GM21717 (cell line): ENCODE results near the gene EMILIN1.
"Not testable (repeated sequence)": the region's sequence is repeated elsewhere in the genome, so short reads cannot be mapped to it uniquely, and the experiment has no call there.

ENCODE experiments used
- ATAC-seq: cut with Tn5 transposase; IDR thresholded peaks from one replicate; pipeline ENCODE4 v1.9.1; 2021; ENCODE audit warnings: mild to moderate bottlenecking, moderate library complexity; ENCODE audit not compliant: unreplicated experiment

The EMILIN1 gene

DNA sequence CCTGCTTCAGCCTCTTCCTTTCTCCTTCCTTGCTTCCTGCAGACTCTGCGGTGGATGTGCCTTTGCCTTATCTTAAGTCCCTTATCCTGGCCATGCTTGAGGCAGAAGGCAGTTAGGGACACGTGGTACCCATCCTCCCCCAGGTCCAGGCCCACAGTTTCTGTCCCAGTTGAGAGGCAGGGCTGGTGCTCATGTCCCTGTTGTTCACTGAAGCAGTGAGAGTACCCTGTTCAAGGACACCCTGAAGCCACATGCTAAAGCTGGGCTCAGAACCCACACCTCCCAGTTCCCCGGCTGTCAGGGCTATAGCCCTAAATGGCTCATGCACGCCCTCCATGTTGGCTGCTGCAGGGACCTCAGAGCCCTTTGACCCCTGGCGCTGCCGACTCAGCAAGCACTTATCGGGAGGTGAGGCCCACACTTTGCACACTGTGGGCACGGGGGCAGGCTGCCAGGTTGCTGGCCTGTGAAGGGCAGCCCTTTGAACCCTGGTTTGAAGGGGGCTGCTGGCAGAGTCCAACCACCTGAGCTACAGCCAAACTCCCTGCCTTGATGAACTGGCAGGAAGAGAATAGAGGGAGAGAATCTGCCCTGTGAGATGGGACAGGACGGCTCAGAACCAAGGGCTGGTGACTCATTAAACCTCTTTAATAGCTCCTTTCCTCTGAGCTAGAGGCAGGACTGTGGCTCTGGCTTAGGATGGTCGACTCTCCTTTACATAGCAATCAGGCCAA lies 14.4 kb downstream of the EMILIN1 start:
- ATAC-seq = no peak

DNA sequence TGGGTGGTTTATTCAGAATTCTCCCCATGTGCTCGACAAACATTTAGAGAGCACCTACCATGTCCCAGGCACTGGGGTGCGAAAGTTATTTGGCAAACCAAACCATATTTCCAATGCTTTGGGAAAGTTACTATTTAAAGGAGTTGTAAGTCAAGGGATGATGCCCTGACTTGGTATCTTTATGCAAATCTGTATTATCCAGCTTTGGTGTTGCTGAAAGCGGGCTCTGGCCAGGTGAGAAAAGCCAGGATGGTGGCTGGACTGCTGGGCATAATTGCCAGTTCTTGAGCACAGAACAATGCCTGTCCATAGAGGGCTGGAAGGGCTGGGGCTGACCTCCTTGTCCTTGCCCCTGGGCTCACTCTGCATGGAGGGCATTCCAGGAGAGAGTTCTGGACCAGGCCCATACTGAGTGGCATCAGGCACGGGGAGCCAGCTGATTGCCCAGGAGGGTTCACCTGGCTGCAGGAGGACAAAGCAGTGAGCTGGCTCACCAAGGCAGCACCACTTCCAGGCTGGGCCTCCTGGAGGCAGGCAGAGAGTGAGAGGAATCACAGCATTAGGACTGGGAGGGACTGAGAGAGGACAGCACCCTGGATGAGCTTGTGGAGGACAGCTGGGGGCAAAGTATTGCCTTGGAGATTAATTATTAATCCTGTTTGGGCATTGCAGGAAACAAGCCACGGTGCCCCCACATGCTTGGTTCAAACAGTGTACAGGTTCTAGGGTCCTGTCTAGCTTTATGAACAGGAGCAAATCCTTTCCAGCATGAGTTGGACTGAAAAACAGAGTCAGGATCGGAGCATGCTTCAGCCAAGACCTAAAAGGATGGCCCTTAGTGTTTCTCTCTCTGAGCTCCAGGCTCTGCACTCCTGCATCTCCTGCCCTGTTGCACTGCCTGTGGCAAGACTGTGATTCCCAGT lies 15.3 kb downstream of the EMILIN1 start:
- ATAC-seq = no peak

DNA sequence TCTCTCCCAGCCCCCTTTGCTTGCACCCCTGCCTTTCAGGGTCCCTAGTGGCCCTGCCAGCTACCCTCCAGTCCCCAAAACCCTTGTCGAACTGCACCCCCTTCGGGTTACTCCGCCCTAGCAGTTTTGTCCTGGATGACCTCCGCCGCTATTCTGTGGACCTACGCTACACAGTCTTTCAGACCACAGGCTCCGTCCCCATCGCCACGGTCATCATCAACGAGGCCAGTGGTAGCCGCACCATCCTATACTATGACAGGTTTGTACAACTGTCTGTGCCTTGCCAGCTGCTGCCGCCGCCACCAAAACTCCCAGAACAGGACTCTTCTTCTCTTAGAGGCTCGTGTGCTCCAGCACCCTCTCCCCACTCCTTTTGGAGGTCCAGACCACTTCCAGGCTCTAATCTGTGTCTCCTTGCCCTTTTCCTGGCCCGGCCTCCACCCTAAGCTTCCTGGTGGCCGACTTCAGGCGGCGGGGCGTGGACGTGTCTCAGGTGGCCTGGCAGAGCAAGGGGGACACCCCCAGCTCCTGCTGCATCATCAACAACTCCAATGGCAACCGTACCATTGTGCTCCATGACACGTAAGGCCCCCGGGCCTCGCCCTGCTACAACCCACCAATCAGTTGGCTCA lies 16.1 kb downstream of the EMILIN1 start:
- ATAC-seq = no peak

DNA sequence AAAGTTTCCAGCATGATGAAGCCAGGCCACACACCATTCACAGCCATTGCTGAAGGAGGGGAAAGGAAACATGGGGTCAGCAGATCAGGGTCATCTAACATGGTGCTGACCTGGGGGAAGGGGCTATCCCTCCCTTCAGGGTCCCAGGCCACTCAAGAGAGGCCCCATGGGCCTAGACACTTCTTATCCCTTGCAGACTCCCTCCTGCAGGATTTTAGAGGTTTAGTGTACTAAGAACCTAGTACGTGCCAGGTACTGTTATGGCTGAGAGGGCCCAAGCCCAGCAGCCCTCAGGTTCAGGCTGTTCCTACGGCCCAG lies 17.0 kb downstream of the EMILIN1 start:
- ATAC-seq = no peak

DNA sequence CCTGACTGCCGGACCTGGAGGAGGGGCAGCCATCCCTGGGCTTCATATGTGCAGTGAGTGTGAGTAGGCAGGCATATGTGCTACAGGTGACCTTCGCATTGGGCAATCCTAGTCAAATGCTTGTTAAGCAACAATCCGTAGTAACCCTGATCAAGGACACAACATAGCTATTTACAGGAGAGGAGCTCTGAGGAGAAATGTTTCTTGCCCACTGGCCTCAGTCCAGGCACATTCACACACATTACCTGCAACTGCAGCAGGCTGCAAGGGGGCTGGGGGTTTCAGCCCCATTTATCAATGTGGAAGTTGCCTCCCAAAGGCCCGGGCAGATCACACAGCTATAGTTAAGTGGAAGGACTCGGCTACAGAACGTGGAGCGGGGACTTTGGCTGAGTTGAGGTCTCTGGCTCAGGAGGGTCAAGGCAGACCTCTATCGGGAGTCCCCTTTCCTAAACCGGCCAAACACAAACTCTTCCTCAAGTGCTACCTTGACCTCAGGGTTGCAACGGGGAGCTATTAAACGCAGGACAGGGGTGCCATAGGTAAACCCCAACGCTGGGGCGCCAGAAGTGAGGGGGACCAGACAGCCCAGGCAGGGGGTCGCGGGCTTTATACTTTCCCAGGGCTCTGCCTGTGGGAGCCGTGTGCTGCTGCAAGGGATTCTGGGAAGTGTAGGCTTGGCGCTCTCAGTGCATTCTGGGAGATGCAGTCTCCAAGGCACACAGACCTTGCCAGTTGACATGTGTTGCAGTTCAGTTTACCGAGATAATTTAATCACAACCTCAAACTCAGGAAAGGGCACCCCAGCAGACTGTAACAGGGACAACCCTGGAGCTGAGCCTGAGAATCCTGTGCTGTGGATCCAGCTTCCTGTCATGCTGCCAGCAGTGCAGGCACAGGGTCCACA lies 17.6 kb downstream of the EMILIN1 start:
- no peak for ATAC-seq

DNA sequence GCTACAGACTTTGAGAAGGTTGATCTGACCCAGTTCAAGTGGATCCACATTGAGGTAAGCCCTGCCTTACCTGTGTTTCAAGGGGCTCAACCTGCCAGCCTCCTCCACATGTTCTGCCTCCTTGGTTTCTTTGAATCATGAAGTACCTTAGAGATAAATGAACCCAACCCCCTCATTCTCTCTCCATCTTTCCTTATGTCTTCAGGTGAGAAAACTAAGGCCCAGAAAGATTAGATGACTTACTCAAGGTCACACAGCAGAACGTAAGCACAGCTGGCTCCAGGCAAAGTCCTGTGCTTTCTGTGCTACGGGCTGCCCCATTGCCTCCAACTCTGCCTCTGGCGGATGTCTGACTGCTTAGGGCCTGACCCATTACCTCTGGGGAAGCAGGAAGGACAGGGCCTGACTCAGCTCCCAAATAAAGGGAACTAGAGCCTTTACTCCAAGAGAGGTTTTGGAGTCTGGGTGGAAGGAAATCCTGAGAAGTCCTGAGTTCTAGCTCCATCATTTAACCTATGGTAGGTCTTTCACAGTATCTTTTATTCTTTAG lies 18.4 kb downstream of the EMILIN1 start:
- ATAC-seq = no peak

DNA sequence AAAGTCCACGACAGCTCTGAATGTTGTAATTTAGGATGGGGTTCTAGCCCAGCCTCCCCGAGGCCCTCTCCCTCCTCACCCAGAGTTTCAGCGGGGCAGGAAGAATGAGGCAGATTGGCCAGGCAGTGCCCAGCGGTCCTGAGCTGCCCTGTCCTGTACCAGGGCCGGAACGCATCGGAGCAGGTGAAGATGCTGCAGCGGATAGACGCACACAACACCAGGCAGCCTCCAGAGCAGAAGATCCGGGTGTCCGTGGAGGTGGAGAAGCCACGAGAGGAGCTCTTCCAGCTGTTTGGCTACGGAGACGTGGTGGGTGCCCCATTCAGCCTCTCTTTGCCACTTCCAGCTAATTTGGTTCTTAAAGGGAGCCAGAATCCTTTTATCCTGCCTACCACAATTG lies 18.9 kb downstream of the EMILIN1 start:
- ATAC-seq = no peak

DNA sequence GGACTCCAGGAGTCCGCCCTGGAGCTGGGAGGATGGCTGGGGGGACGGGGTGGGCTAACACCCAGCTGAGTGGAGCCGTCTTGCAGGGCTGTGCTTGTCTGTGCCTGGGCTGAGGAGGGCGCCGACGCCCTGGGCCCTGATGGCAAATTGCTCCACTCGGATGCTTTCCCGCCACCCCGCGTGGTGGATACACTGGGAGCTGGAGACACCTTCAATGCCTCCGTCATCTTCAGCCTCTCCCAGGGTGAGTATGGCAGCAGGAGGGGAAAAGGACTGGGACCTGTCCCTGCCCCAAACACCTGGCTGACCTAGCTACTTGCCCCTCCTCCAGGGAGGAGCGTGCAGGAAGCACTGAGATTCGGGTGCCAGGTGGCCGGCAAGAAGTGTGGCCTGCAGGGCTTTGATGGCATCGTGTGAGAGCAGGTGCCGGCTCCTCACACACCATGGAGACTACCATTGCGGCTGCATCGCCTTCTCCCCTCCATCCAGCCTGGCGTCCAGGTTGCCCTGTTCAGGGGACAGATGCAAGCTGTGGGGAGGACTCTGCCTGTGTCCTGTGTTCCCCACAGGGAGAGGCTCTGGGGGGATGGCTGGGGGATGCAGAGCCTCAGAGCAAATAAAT lies 21.0 kb downstream of the EMILIN1 start:
- no peak for ATAC-seq

DNA sequence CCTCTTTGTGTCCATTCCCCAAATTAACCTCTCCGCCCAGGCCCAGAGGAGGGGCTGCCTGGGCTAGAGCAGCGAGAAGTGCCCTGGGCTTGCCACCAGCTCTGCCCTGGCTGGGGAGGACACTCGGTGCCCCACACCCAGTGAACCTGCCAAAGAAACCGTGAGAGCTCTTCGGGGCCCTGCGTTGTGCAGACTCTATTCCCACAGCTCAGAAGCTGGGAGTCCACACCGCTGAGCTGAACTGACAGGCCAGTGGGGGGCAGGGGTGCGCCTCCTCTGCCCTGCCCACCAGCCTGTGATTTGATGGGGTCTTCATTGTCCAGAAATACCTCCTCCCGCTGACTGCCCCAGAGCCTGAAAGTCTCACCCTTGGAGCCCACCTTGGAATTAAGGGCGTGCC lies 21.6 kb downstream of the EMILIN1 start:
- no peak for ATAC-seq

DNA sequence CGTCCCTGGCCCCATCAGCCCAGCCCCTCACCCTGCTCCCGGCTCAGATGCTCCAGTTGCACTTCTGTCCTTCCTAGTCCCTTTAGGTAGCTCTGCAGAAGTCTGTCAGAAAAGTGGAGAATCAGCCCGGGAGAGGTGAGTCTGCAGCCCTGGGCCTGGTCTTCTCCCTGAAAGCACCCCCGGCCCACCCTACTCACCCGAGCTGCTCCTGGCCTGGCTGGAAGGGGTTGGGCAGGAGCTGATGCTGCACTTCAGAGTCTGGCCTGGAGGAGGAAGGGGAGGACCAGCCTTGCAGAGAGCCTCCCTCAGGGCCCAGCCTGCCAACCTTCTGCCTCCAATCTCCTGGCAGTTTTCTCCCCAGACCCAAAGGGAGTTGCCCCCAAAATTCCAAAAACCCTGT lies 23.9 kb downstream of the EMILIN1 start:
- no peak for ATAC-seq

DNA sequence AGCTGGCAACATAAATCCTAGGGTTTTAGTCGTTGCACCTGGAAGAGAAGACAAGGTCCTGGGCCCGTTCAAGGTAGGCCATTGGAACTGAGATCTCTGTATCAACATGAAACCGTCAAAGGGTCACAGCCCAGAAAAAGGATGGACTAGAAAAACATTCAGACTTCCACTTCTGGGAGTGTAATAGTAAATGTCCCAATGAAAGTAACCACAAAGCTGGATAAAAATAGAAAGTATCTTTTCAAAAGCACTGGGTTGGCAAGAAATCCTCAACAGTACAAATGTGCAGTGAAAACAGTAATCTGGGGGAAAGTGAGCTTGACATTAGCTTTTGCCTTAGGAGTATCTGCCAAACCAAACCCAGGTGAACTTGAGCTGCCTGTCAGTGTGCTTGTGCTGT lies 27.6 kb downstream of the EMILIN1 start:
- no peak for ATAC-seq

DNA sequence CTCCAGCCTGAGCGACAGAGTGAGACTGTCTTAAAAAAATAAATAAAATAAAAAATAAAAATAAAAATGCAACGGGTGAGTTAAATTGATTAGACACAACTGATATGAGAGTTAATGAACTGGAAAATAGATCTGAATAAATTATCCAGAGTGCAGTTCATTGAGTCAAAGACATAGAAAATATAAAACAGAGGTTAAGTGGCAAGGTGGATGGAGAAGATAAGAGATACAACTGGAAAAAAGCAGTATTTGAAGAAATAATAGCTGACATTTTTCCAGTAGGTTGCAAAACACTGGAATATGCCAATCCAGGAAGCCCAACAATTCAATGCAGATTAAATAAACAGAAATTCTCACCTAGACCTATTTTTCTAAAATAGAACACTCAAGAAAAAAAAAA lies 29.8 kb downstream of the EMILIN1 start:
- ATAC-seq = no peak

DNA sequence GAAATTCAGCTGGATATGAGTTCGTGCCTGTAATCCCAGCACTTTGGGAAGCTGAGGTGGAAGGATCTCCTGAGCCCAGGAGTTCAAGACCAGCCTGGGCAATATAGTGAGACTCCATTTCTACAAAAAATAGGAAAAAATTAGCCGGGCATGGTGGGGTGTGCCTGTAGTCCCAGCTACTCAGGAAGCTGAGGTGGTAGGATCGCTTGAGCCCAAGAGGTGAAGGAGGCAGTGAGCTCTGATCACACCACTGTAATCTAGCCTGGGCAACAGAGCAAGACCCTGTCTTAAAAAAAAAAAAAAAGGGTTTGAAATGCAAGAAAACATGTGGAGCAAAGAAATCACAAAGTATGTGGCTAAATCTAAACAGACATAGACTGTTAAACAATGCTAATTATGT lies 30.7 kb downstream of the EMILIN1 start:
- ATAC-seq = no peak

DNA sequence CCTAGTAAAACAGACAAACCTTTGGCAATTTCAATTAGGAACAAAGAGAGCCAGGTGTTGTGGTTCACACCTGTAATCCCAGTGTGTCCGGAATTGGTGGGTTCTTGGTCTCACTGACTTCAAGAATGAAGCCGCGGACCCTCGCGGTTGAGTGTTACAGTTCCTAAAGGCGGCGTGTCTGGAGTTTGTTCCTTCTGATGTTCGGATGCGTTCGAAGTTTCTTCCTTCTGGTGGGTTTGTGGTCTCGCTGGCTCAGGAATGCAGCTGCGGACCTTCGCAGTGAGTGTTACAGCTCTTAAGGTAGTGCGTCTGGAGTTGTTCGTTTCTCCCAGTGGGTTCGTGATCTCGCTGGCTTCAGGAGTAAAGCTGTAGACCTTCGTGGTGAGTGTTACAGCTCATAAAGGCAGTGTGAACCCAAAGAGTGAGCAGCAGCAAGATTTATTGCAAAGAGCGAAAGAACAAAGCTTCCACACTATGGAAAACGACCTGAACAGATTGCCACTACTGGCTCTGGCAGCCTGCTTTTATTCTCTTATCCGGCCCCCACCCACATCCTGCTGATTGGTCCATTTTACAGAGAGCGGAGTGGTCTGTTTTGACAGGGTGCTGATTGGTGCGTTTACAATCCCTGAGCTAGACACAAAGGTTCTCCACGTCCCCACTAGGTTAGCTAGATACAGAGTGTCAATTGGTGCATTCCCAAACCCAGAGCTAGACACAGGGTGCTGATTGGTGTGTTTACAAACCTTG lies 32.4 kb downstream of the EMILIN1 start:
- ATAC-seq = not testable (repeated sequence)

DNA sequence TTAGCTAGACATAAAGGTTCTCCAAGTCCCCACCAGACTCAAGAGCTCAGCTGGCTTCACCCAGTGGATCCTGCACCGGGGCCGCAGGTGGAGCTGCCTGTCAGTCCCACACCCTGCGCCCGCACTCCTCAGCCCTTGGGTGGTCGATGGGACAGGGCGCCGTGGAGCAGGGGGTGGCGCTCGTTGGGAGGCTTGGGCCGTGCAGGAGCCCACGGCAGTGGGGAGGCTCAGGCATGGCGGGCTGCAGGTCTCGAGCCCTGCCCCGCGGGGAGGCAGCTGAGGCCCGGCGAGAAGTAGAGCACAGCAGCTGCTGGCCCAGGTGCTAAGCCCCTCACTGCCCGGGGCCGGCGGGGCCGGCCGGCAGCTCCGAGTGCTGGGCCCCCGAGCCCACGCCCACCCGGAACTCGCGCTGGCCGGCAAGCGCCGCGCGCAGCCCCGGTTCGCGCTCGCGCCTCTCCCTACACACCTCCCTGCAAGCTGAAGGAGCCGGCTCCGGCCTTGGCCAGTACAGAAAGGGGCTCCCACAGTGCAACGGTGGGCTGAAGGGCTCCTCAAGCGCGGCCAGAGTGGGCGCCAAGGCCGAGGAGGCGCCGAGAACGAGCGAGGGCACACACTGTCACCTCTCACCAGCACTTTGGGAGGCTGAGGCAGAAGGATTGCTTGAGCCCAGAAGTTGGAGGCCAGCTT lies 33.1 kb downstream of the EMILIN1 start:
- ATAC-seq = not testable (repeated sequence)

DNA sequence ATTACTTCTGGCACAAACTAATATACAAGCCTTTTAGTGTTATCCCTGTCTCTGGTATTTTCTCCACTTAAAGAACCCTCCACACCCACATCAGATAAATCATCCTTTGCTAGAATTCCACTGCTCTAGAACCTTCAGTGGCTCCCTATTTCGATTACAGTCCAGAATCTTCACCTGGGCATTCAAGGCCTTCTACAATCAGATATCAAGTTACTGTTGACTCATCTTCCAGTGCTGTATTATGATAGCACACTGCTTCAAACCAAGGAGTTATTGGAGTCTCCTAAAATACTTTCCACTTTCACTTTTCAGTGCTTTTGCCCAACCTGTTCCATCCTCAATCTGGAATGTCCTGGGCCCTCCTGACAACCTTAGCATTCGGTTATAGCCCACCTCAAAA lies 37.1 kb downstream of the EMILIN1 start:
- no peak for ATAC-seq

DNA sequence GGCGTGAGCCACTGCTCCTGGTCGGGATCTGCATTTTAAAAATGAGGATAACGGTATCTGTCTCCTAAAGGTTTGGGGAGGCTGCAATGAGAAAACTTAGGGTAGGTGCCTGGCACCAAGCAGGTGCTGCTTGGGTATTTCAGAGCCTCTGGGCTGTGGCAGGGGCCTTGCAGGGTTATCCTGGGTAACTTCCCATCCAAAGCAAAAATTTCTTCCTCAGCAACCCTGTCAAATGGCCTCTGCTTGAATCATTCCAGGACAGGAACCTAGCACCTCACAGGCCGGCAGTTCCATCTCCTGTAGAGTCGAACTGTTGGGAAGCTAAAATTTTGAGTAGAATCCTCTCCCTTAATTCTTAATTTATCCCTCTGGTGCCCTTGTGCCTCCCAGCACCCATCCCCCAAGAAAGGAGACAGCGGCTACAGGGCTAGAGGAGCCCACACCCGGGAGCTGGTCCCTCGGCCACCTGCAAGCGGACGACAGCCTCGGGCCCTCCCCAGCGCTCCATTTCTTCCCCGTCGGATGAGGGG lies 39.6 kb downstream of the EMILIN1 start:
- no peak for ATAC-seq

DNA sequence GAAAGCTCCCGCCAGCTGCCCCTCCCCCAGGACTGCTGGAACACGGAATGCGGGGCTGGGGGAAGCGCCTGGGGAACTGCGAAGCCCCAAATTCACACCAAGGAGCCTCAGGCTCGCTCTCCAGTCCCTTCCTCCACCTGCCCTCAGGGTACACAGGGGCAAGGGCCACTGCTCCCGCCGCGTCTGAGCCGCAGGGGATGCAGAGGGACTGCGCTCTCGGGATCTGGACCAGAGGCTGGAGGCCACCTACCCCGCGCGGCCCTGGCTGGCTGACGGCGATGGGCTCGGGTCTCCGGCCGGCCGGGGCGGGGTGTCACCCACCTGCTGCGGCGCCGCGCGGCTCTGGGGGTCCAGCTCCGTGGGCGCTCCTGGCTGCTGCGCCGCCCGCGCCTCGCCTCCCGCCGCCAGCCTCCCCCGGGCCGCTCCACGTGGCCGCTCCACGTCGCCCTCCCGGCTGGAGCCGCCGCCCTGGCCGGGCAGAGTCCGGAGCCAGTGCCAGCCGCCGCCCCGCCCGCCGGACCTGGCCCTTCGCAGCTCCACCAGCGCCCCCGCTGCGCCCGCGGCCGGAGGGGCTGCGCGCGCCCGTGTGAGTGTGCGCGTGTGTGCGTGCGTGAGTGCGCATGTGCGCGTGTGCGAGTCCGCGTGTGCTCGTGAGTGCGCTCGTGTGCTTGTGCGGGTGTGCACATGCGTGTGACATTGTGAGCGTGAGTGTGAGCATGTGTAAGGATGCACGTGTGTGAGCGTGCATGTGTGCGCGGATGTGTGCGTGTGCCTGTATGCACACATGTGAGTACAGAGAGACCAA lies 40.3 kb downstream of the EMILIN1 start, which contains the start of gene CGREF1:
Gene CGREF1 (minus strand): TSS at position 604 of the 805 bp plus-strand sequence. CDS start 14,762 bp downstream, outside the sequence.
- no peak for ATAC-seq
